Hematopoietic multipotent progenitor cell (in vitro differentiated cells): ENCODE results near the gene DKK3. TPM values are rescaled to one million over a fixed set of nuclear protein-coding genes. Genes with fewer than 3 reads are reported as not detected.

Experiments
- DNase-seq, 3 donors: peaks; one replicate each; pipeline ENCODE4 v3.0.0-alpha.2; 2011 to 2015; ENCODE audit warnings: low read depth in 2 of 3, low spot score in 2 of 3
- total RNA-seq: library from RNA; depleted of rRNA; stranded (reverse); fragments of >200 nt; gene quantifications from one replicate; pipeline ENCODE4 v1.2.3, GENCODE V29; 2012

The DKK3 gene
- total RNA-seq, 1 donor = not detected

- DNase-seq = no peak
Observed at GRCh38 chr11:11985016-11985715, 23.3 kb downstream of the DKK3 start.

- no peak for DNase-seq
Observed at GRCh38 chr11:11984563-11984962, 23.9 kb downstream of the DKK3 start.

- DNase-seq = no peak
Observed at GRCh38 chr11:11983427-11983826, 25.0 kb downstream of the DKK3 start.

- DNase-seq = no peak
Observed at GRCh38 chr11:11982975-11983374, 25.5 kb downstream of the DKK3 start.

- DNase-seq = no peak
Observed at GRCh38 chr11:11982461-11982860, 26.0 kb downstream of the DKK3 start.

- no peak for DNase-seq
Observed at GRCh38 chr11:11981840-11982239, 26.6 kb downstream of the DKK3 start.

GRCh38 chr11:11981364-11981763 is 27.1 kb downstream of the DKK3 start:
- DNase-seq = no peak

- DNase-seq = no peak
Observed at GRCh38 chr11:11980841-11981308, 27.6 kb downstream of the DKK3 start.

- DNase-seq = no peak
Observed at GRCh38 chr11:11980200-11980599, 28.2 kb downstream of the DKK3 start.

- no peak for DNase-seq
Observed at GRCh38 chr11:11979488-11980117, 28.8 kb downstream of the DKK3 start.

GRCh38 chr11:11978792-11979487 is 29.5 kb downstream of the DKK3 start:
- no peak for DNase-seq

GRCh38 chr11:11978098-11978637 is 30.3 kb downstream of the DKK3 start:
- DNase-seq = no peak

GRCh38 chr11:11977206-11977938 is 31.1 kb downstream of the DKK3 start:
- no peak for DNase-seq

GRCh38 chr11:11976481-11977127 is 31.8 kb downstream of the DKK3 start:
- no peak for DNase-seq

GRCh38 chr11:11975201-11976092 is 33.0 kb downstream of the DKK3 start:
- no peak for DNase-seq

GRCh38 chr11:11973866-11974265 is 34.6 kb downstream of the DKK3 start:
- no peak for DNase-seq

GRCh38 chr11:11973361-11973800 is 35.0 kb downstream of the DKK3 start:
- no peak for DNase-seq

GRCh38 chr11:11972730-11973341 is 35.6 kb downstream of the DKK3 start:
- no peak for DNase-seq
